ENCODE measurements around the gene LCOR.
"Not testable (repeated sequence)": the region's sequence is repeated elsewhere in the genome, so short reads cannot be mapped to it uniquely, and the experiment has no call there.

LCOR gene

GRCh38 chr10:97028832-97029178 lies 196.7 kb downstream of the LCOR start:
- Histone ChIP-seq H3K4me1 (ENCODE audit: control insufficient read depth in 1 of 2, insufficient read depth in 2 of 2, low read length in 2 of 2) (peaks cover 0 to 5% of the 10 kb centered on the region in 2 donors), H3K36me3 (ENCODE audit: control insufficient read depth in 1 of 2, insufficient read depth in 2 of 2, low read length in 2 of 2) (no peaks in the 10 kb centered on the region), H3K27ac (ENCODE audit: low read length) (no peak overlapping the region), H3K9me3 (ENCODE audit: control insufficient read depth in 1 of 2, low read length in 2 of 2) (no peaks in the 10 kb centered on the region), H3K4me3 (ENCODE audit: low read depth in 1 of 2, low read length in 2 of 2) (no peak overlapping the region), H3K27me3 (ENCODE audit: low read depth, low read length) (no peaks in the 10 kb centered on the region)

- Histone ChIP-seq H3K27me3 (ENCODE audit: low read depth, low read length) (no peaks in the 10 kb centered on the region), H3K9me3 (ENCODE audit: control insufficient read depth in 1 of 2, low read length in 2 of 2) (no peaks in the 10 kb centered on the region), H3K4me3 (ENCODE audit: low read depth in 1 of 2, low read length in 2 of 2) (no peak overlapping the region), H3K27ac (ENCODE audit: low read length) (no peak overlapping the region), H3K4me1 (ENCODE audit: control insufficient read depth in 1 of 2, insufficient read depth in 2 of 2, low read length in 2 of 2) (peaks cover 0 to under 1% of the 10 kb centered on the region in 2 donors), H3K36me3 (ENCODE audit: control insufficient read depth in 1 of 2, insufficient read depth in 2 of 2, low read length in 2 of 2) (no peaks in the 10 kb centered on the region)
These were observed 197.2 kb downstream of the LCOR start for GRCh38 chr10:97029271-97029670.

- Histone ChIP-seq H3K36me3 (ENCODE audit: control insufficient read depth in 1 of 2, insufficient read depth in 2 of 2, low read length in 2 of 2) (no peaks in the 10 kb centered on the region), H3K27me3 (ENCODE audit: low read depth, low read length) (no peaks in the 10 kb centered on the region), H3K27ac (ENCODE audit: low read length) (no peak overlapping the region), H3K4me1 (ENCODE audit: control insufficient read depth in 1 of 2, insufficient read depth in 2 of 2, low read length in 2 of 2) (no peaks in the 10 kb centered on the region), H3K4me3 (ENCODE audit: low read depth in 1 of 2, low read length in 2 of 2) (no peak overlapping the region), H3K9me3 (ENCODE audit: control insufficient read depth in 1 of 2, low read length in 2 of 2) (no peaks in the 10 kb centered on the region)
These were observed 198.8 kb downstream of the LCOR start for GRCh38 chr10:97030894-97031293.

- Histone ChIP-seq H3K4me3 (ENCODE audit: low read depth in 1 of 2, low read length in 2 of 2) (no peak overlapping the region), H3K27me3 (ENCODE audit: low read depth, low read length) (no peaks in the 10 kb centered on the region), H3K4me1 (ENCODE audit: control insufficient read depth in 1 of 2, insufficient read depth in 2 of 2, low read length in 2 of 2) (no peaks in the 10 kb centered on the region), H3K36me3 (ENCODE audit: control insufficient read depth in 1 of 2, insufficient read depth in 2 of 2, low read length in 2 of 2) (no peaks in the 10 kb centered on the region), H3K9me3 (ENCODE audit: control insufficient read depth in 1 of 2, low read length in 2 of 2) (no peaks in the 10 kb centered on the region), H3K27ac (ENCODE audit: low read length) (no peak overlapping the region)
These were observed 199.4 kb downstream of the LCOR start for GRCh38 chr10:97031459-97031858.

GRCh38 chr10:97032624-97033023 lies 200.5 kb downstream of the LCOR start:
- Histone ChIP-seq H3K27ac (ENCODE audit: low read length) (no peak overlapping the region), H3K36me3 (ENCODE audit: control insufficient read depth in 1 of 2, insufficient read depth in 2 of 2, low read length in 2 of 2) (no peaks in the 10 kb centered on the region), H3K27me3 (ENCODE audit: low read depth, low read length) (no peaks in the 10 kb centered on the region), H3K4me3 (ENCODE audit: low read depth in 1 of 2, low read length in 2 of 2) (no peak overlapping the region), H3K9me3 (ENCODE audit: control insufficient read depth in 1 of 2, low read length in 2 of 2) (no peaks in the 10 kb centered on the region), H3K4me1 (ENCODE audit: control insufficient read depth in 1 of 2, insufficient read depth in 2 of 2, low read length in 2 of 2) (peaks cover 0 to 2% of the 10 kb centered on the region in 2 donors)

- not testable (repeated sequence) for H3K4me3 ChIP-seq (ENCODE audit: low read depth in 1 of 2, low read length in 2 of 2); H3K4me1 ChIP-seq (ENCODE audit: control insufficient read depth in 1 of 2, insufficient read depth in 2 of 2, low read length in 2 of 2); H3K36me3 ChIP-seq (ENCODE audit: control insufficient read depth in 1 of 2, insufficient read depth in 2 of 2, low read length in 2 of 2); H3K9me3 ChIP-seq (ENCODE audit: control insufficient read depth in 1 of 2, low read length in 2 of 2); H3K27ac ChIP-seq (ENCODE audit: low read length); H3K27me3 ChIP-seq (ENCODE audit: low read depth, low read length)
These were observed 201.7 kb downstream of the LCOR start for GRCh38 chr10:97033841-97034240.

- Histone ChIP-seq H3K4me3 (ENCODE audit: low read depth in 1 of 2, low read length in 2 of 2) (no peak overlapping the region), H3K27me3 (ENCODE audit: low read depth, low read length) (no peaks in the 10 kb centered on the region), H3K9me3 (ENCODE audit: control insufficient read depth in 1 of 2, low read length in 2 of 2) (no peaks in the 10 kb centered on the region), H3K36me3 (ENCODE audit: control insufficient read depth in 1 of 2, insufficient read depth in 2 of 2, low read length in 2 of 2) (no peaks in the 10 kb centered on the region), H3K4me1 (ENCODE audit: control insufficient read depth in 1 of 2, insufficient read depth in 2 of 2, low read length in 2 of 2) (peaks cover 0 to 9% of the 10 kb centered on the region in 2 donors), H3K27ac (ENCODE audit: low read length) (no peak overlapping the region)
These were observed 202.2 kb downstream of the LCOR start for GRCh38 chr10:97034301-97034700.

GRCh38 chr10:97034958-97035769 lies 203.1 kb downstream of the LCOR start:
- H3K27ac ChIP-seq (ENCODE audit: low read length): no peak overlapping the region
- H3K27me3 ChIP-seq (ENCODE audit: low read depth, low read length): no peaks in the 10 kb centered on the region
- peaks cover 0 to 9% of the 10 kb centered on the region in 2 donors for H3K4me1 ChIP-seq (ENCODE audit: control insufficient read depth in 1 of 2, insufficient read depth in 2 of 2, low read length in 2 of 2)
- H3K36me3 ChIP-seq (ENCODE audit: control insufficient read depth in 1 of 2, insufficient read depth in 2 of 2, low read length in 2 of 2): no peaks in the 10 kb centered on the region
- no peak overlapping the region for H3K4me3 ChIP-seq (ENCODE audit: low read depth in 1 of 2, low read length in 2 of 2)
- no peaks in the 10 kb centered on the region for H3K9me3 ChIP-seq (ENCODE audit: control insufficient read depth in 1 of 2, low read length in 2 of 2)

GRCh38 chr10:97037365-97038361 lies 205.6 kb downstream of the LCOR start:
- Histone ChIP-seq H3K9me3 (ENCODE audit: control insufficient read depth in 1 of 2, low read length in 2 of 2) (no peaks in the 10 kb centered on the region), H3K4me1 (ENCODE audit: control insufficient read depth in 1 of 2, insufficient read depth in 2 of 2, low read length in 2 of 2) (peaks cover 0 to 9% of the 10 kb centered on the region in 2 donors), H3K4me3 (ENCODE audit: low read depth in 1 of 2, low read length in 2 of 2) (peak overlapping the region; percentile 59 to 67), H3K27ac (ENCODE audit: low read length) (no peak overlapping the region), H3K36me3 (ENCODE audit: control insufficient read depth in 1 of 2, insufficient read depth in 2 of 2, low read length in 2 of 2) (no peaks in the 10 kb centered on the region), H3K27me3 (ENCODE audit: low read depth, low read length) (no peaks in the 10 kb centered on the region)

GRCh38 chr10:97038688-97039087 lies 206.6 kb downstream of the LCOR start:
- Histone ChIP-seq H3K36me3 (ENCODE audit: control insufficient read depth in 1 of 2, insufficient read depth in 2 of 2, low read length in 2 of 2) (no peaks in the 10 kb centered on the region), H3K27me3 (ENCODE audit: low read depth, low read length) (no peaks in the 10 kb centered on the region), H3K27ac (ENCODE audit: low read length) (no peak overlapping the region), H3K9me3 (ENCODE audit: control insufficient read depth in 1 of 2, low read length in 2 of 2) (no peaks in the 10 kb centered on the region), H3K4me1 (ENCODE audit: control insufficient read depth in 1 of 2, insufficient read depth in 2 of 2, low read length in 2 of 2) (peaks cover 0 to 9% of the 10 kb centered on the region in 2 donors), H3K4me3 (ENCODE audit: low read depth in 1 of 2, low read length in 2 of 2) (no peak overlapping the region)

GRCh38 chr10:97039538-97040247 lies 207.6 kb downstream of the LCOR start:
- Histone ChIP-seq H3K27ac (ENCODE audit: low read length) (no peak overlapping the region), H3K36me3 (ENCODE audit: control insufficient read depth in 1 of 2, insufficient read depth in 2 of 2, low read length in 2 of 2) (no peaks in the 10 kb centered on the region), H3K27me3 (ENCODE audit: low read depth, low read length) (no peaks in the 10 kb centered on the region), H3K4me1 (ENCODE audit: control insufficient read depth in 1 of 2, insufficient read depth in 2 of 2, low read length in 2 of 2) (peaks cover 0 to 9% of the 10 kb centered on the region in 2 donors), H3K4me3 (ENCODE audit: low read depth in 1 of 2, low read length in 2 of 2) (no peak overlapping the region), H3K9me3 (ENCODE audit: control insufficient read depth in 1 of 2, low read length in 2 of 2) (no peaks in the 10 kb centered on the region)

All from muscle layer of duodenum (tissue), 2 donors.